GM19452 (cell line): ENCODE measurements around the gene SLC30A1.

Source experiments
- ATAC-seq: cut with Tn5 transposase; IDR thresholded peaks from one replicate; pipeline ENCODE4 v1.9.1; 2021; ENCODE audit not compliant: unreplicated experiment

Gene SLC30A1

GRCh38 chr1:211525101-211525676 lies 53.8 kb downstream of the SLC30A1 start:
- no peak for ATAC-seq

- no peak for ATAC-seq
Measured at GRCh38 chr1:211524521-211524920, 54.4 kb downstream of the SLC30A1 start.

- no peak for ATAC-seq
Measured at GRCh38 chr1:211522804-211523203, 56.2 kb downstream of the SLC30A1 start.
